HepG2 (cell line): Measurements from ENCODE around the gene ALKBH5. TPM values are rescaled to one million over a fixed set of nuclear protein-coding genes. Genes with fewer than 3 reads are reported as not detected.

Experiments
- ATAC-seq: fragments of 200-7000 bp; cut with Tn5 transposase; 3 replicates; pipeline ENCODE4 v1.9.1; 2020; ENCODE audit warnings: mild to moderate bottlenecking, moderate library complexity
- BruUV-seq: library from RNA; stranded (reverse); fragments of 400-500 nt; replicated peaks from 2 replicates; lab custom pipeline; 2021; lab: Mats Ljungman, UMichigan
- CTCF ChIA-PET: fragments of 300-600 bp; formaldehyde crosslinking; extraction: SDS; loops from one replicate; lab custom pipeline; 2021; ENCODE audit warnings: low total read pairs, inconsistent platforms, low intra/inter-chr PET ratio; lab: Yijun Ruan, JAX
- POLR2A ChIA-PET: fragments of 350-600 bp; sonication (Branson Sonifier 250); formaldehyde crosslinking; loops from one replicate; lab custom pipeline; 2020; ENCODE audit warnings: antibody characterized with exemption, inconsistent platforms; lab: Yijun Ruan, JAX
- DNase-seq: peaks from one replicate; pipeline ENCODE4 v3.0.0-alpha.2; 2015; ENCODE audit warnings: low spot score
- FAIRE-seq: peaks from 3 replicates; lab custom pipeline; 2011; peaks lifted over from hg19 to GRCh38; lab: Jason Lieb, UNC
- H2AFZ ChIP-seq: one replicate; pipeline ENCODE4 v1.6.1; 2011; ENCODE audit warnings: low read length, inconsistent platforms
- H3K27ac ChIP-seq: fragments of 300-600 bp; 3 replicates; pipeline ENCODE4 v1.8.0; 2011; ENCODE audit warnings: mixed run types, mild to moderate bottlenecking, mixed read lengths, low read length, inconsistent platforms; ENCODE audit not compliant: insufficient read depth; ENCODE audit errors: extremely low read length
- H3K27me3 ChIP-seq, 2 experiments: fragments of 200-600 bp in 1 of 2; 2 replicates in 1 of 2; 3 replicates in 1 of 2; pipeline versions ENCODE4 v1.6.0 to v1.8.0; 2011; ENCODE audit warnings: low read length in 2 of 2, mild to moderate bottlenecking in 2 of 2, moderate library complexity in 2 of 2, inconsistent platforms in 1 of 2; ENCODE audit not compliant: insufficient read depth in 2 of 2, control insufficient read depth in 1 of 2
- H3K36me3 ChIP-seq, 2 experiments: fragments of 200-600 bp in 1 of 2; replicated peaks in 1 of 2; 2 replicates in 1 of 2; 3 replicates in 1 of 2; pipeline versions ENCODE4 v1.5.1 to v1.8.0; 2011; ENCODE audit warnings: low read length in 2 of 2, inconsistent platforms in 1 of 2; ENCODE audit not compliant: insufficient read depth in 2 of 2, control insufficient read depth in 1 of 2
- H3K4me1 ChIP-seq: 2 replicates; pipeline ENCODE4 v1.5.1; 2012; ENCODE audit warnings: low read length, inconsistent platforms; ENCODE audit not compliant: insufficient read depth
- H3K4me2 ChIP-seq: 2 replicates; pipeline ENCODE4 v1.6.0; 2011; ENCODE audit warnings: low read depth, low read length, inconsistent platforms
- H3K4me3 ChIP-seq, 3 experiments: fragments of 200-600 bp in 1 of 3; sonication (generic), shearing (Covaris generic) in 1 of 3; replicated peaks in 1 of 3; 2 replicates each; pipeline ENCODE4 v1.5.1; 2011 to 2016; ENCODE audit warnings: low read length in 3 of 3, inconsistent platforms in 2 of 3, low read depth in 2 of 3, mild to moderate bottlenecking in 2 of 3, control low read depth in 1 of 3, mixed read lengths in 1 of 3; ENCODE audit not compliant: insufficient read depth in 1 of 3
- H3K79me2 ChIP-seq: one replicate; pipeline ENCODE4 v1.6.1; 2011; ENCODE audit warnings: low read length, inconsistent platforms; ENCODE audit not compliant: insufficient read depth
- H3K9ac ChIP-seq: 2 replicates; pipeline ENCODE4 v1.6.0; 2011; ENCODE audit warnings: mild to moderate bottlenecking, low read depth, low read length, inconsistent platforms; ENCODE audit not compliant: insufficient read depth
- H3K9me3 ChIP-seq: 2 replicates; pipeline ENCODE4 v1.5.1; 2012; ENCODE audit warnings: mild to moderate bottlenecking, low read length
- H4K20me1 ChIP-seq: 2 replicates; pipeline ENCODE4 v1.6.0; 2011; ENCODE audit warnings: inconsistent platforms, mild to moderate bottlenecking, low read length, moderate library complexity; ENCODE audit not compliant: insufficient read depth
- AGO2 ChIP-seq: fragments of 200-400 bp; formaldehyde crosslinking; optimal IDR thresholded peaks from 2 replicates; pipeline ENCODE3; 2017; ENCODE audit warnings: mild to moderate bottlenecking, low read depth, low read length, moderate library complexity
- HDAC6 ChIP-seq: fragments of 200-600 bp; sonication (generic); IDR thresholded peaks from 2 replicates; pipeline ENCODE4 v1.7.0; 2017; ENCODE audit warnings: mild to moderate bottlenecking, antibody characterized with exemption, low read length, low read depth
- POLR2AphosphoS2 ChIP-seq: IDR thresholded peaks from 2 replicates; pipeline ENCODE4 v1.6.1; 2011; ENCODE audit warnings: low read depth, low read length, improper control_type of control experiment
- YEATS4 ChIP-seq: sonication (generic); formaldehyde crosslinking; IDR thresholded peaks from 2 replicates; pipeline ENCODE4 v1.4.0; 2020; ENCODE audit warnings: missing genetic modification reagents, borderline replicate concordance
- ZNF557 ChIP-seq: sonication (generic); formaldehyde crosslinking; IDR thresholded peaks from 2 replicates; pipeline ENCODE4 v1.4.0; 2020; ENCODE audit warnings: missing genetic modification reagents
- ZNF563 ChIP-seq: sonication (generic); formaldehyde crosslinking; IDR thresholded peaks from 2 replicates; pipeline ENCODE4 v1.8.0; 2022; ENCODE audit warnings: mild to moderate bottlenecking, moderate library complexity, missing genetic modification reagents
- ZNF766 ChIP-seq: sonication (generic); formaldehyde crosslinking; IDR thresholded peaks from 2 replicates; pipeline ENCODE4 v1.5.0; 2020; ENCODE audit warnings: missing genetic modification reagents, borderline replicate concordance
- WGBS: methylation state at CpG from one replicate; pipeline ENCODE4 v1.1.6; 2017; ENCODE audit warnings: low lambda C conversion rate; 5-methylcytosine and 5-hydroxymethylcytosine counted together
- in situ Hi-C: cut with HindIII; loops from 2 replicates; pipeline ENCODE4 v1.10.0; 2017; ENCODE audit warnings: low pct_unique_long_range_greater_than_20kb; ENCODE audit not compliant: extremely low pct_ligation_motif_present
- intact Hi-C: fragments of 100-400 bp; cut with micrococcal nuclease; formaldehyde crosslinking; loops from one replicate; pipeline ENCODE4 v1.10.0; 2022; ENCODE audit not compliant: unreplicated experiment
- polyA plus RNA-seq, 8 experiments: library from polyadenylated mRNA; depleted of rRNA in 3 of 8; stranded (reverse) in 7 of 8; unstranded in 1 of 8; fragments of >200 nt; fragmentation: Illumina TruSeq in 4 of 8; extraction: Trizol in 4 of 8; gene quantifications; 2 replicates each; pipeline versions ENCODE4 v1.2.1 to v1.2.3, GENCODE V29; 2011 to 2016; ENCODE audit warnings: low read depth in 4 of 8, missing spikeins in 1 of 8, mixed read lengths in 1 of 8; ENCODE audit not compliant: insufficient read depth in 1 of 8
- total RNA-seq, 5 experiments: library from RNA; depleted of rRNA; stranded (reverse); fragments of >200 nt; fragmentation: Illumina TruSeq; extraction: Trizol; gene quantifications; 2 replicates each; pipeline ENCODE4 v1.2.3, GENCODE V29; 2016; ENCODE audit warnings: low read depth in 1 of 5
- TF ChIP-seq, protein P1 (sequence below): sonication (generic); formaldehyde crosslinking; IDR thresholded peaks from 2 replicates; pipeline ENCODE4 v1.4.0; 2020; ENCODE audit warnings: missing genetic modification reagents
- TF ChIP-seq, protein P2 (sequence below): sonication (generic); formaldehyde crosslinking; IDR thresholded peaks from 2 replicates; pipeline ENCODE4 v1.4.0; 2020; ENCODE audit warnings: missing genetic modification reagents
- TF ChIP-seq, protein P3 (sequence below): sonication (generic); formaldehyde crosslinking; conservative IDR thresholded peaks from 2 replicates; pipeline ENCODE4 v1.4.0; 2020; ENCODE audit warnings: missing genetic modification reagents

The ALKBH5 gene
- total and polyA plus RNA-seq, 2 of the 13 experiments (the other 11 are each of a cell fraction or from before 2014, with no cell fraction given): 68.9 to 76.9 TPM

DNA sequence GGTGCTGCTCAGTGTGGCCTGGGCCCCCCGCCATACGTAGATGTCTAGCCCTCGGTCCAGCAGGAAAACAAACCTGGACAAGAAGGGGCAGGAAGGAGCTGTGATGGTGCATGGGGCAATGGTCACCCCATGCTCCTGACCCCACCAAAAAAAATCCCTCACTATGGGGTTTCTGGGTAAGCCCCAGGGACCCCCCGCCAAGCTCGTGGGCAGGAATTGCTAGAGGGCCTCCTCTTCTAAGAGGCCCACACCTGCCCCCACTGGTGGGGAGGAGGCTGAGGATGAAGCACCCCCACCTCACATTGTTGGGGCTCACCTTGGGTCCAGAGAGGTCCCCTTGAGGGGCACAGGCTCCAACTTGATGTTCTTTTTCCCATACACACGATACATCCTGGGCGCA lies 65.2 kb downstream of the ALKBH5 start:
- WGBS: 100% methylated on average over 3 of the region's 7 CpGs
- no peak overlapping the region for H2AFZ ChIP-seq
- CTCF ChIA-PET: interaction anchor here (1.1 kb wide), 1 partner anchor 129 kb away, joined by 3 read pairs; the partner anchor contains the start of gene EVPLL
- no peaks in the 10 kb centered on the region for H4K20me1 ChIP-seq
- no peaks in the 10 kb centered on the region for H3K79me2 ChIP-seq
- BruUV-seq: no TSS peak
- FAIRE-seq: no peak
- in situ Hi-C loops (no loop called here), intact Hi-C loops (no loop called here)
- H3K4me2 ChIP-seq: no peak overlapping the region
- H3K9me3 ChIP-seq: no peaks in the 10 kb centered on the region
- no peak for ATAC-seq
- no peak overlapping the region for H3K9ac ChIP-seq
- no peak overlapping the region for H3K27ac ChIP-seq
- H3K27me3 ChIP-seq: no peaks in the 10 kb centered on the region
- no peaks in the 10 kb centered on the region for H3K4me1 ChIP-seq
- no peak for DNase-seq
- no peak overlapping the region for H3K4me3 ChIP-seq
- H3K36me3 ChIP-seq: peaks cover 42 to 76% of the 10 kb centered on the region in 2 experiments
- POLR2A ChIA-PET: interaction anchor here (1.8 kb wide), 1 partner anchor 10 kb away, joined by 5 read pairs; no protein-coding TSS in a partner anchor
- TF ChIP-seq HDAC6 (no peak), AGO2 (peak; percentile 58)
- TF ChIP-seq, all 625 proteins: peak for 1

DNA sequence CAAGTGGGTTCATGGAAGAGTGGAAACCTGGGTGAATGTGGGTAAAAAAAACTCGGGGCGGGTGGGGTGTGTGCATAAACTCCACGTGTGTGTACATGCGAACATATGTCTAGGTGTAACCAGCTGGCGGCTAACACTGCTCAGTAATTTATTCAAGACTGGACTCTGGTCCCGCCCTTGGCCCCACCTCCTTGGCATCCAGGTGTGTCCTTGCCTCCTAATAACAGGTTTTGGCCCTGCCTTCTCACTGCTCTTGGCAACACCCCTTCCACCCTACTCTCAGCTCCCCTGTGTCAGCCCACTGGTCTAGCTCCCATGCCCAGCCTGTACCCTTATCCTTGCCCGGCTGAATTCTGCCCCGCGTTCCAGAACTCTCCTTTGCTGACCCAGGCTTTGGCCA lies 66.6 kb downstream of the ALKBH5 start:
- TF ChIP-seq, protein P1, sequence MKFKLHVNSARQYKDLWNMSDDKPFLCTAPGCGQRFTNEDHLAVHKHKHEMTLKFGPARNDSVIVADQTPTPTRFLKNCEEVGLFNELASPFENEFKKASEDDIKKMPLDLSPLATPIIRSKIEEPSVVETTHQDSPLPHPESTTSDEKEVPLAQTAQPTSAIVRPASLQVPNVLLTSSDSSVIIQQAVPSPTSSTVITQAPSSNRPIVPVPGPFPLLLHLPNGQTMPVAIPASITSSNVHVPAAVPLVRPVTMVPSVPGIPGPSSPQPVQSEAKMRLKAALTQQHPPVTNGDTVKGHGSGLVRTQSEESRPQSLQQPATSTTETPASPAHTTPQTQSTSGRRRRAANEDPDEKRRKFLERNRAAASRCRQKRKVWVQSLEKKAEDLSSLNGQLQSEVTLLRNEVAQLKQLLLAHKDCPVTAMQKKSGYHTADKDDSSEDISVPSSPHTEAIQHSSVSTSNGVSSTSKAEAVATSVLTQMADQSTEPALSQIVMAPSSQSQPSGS (CRISPR knock-in tag): no peak
- TF ChIP-seq, protein P2, sequence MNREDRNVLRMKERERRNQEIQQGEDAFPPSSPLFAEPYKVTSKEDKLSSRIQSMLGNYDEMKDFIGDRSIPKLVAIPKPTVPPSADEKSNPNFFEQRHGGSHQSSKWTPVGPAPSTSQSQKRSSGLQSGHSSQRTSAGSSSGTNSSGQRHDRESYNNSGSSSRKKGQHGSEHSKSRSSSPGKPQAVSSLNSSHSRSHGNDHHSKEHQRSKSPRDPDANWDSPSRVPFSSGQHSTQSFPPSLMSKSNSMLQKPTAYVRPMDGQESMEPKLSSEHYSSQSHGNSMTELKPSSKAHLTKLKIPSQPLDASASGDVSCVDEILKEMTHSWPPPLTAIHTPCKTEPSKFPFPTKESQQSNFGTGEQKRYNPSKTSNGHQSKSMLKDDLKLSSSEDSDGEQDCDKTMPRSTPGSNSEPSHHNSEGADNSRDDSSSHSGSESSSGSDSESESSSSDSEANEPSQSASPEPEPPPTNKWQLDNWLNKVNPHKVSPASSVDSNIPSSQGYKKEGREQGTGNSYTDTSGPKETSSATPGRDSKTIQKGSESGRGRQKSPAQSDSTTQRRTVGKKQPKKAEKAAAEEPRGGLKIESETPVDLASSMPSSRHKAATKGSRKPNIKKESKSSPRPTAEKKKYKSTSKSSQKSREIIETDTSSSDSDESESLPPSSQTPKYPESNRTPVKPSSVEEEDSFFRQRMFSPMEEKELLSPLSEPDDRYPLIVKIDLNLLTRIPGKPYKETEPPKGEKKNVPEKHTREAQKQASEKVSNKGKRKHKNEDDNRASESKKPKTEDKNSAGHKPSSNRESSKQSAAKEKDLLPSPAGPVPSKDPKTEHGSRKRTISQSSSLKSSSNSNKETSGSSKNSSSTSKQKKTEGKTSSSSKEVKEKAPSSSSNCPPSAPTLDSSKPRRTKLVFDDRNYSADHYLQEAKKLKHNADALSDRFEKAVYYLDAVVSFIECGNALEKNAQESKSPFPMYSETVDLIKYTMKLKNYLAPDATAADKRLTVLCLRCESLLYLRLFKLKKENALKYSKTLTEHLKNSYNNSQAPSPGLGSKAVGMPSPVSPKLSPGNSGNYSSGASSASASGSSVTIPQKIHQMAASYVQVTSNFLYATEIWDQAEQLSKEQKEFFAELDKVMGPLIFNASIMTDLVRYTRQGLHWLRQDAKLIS (CRISPR knock-in tag): no peak
- TF ChIP-seq ZNF766 (CRISPR knock-in tag): no peak
- TF ChIP-seq ZNF557 (CRISPR knock-in tag): no peak
- TF ChIP-seq, protein P3, sequence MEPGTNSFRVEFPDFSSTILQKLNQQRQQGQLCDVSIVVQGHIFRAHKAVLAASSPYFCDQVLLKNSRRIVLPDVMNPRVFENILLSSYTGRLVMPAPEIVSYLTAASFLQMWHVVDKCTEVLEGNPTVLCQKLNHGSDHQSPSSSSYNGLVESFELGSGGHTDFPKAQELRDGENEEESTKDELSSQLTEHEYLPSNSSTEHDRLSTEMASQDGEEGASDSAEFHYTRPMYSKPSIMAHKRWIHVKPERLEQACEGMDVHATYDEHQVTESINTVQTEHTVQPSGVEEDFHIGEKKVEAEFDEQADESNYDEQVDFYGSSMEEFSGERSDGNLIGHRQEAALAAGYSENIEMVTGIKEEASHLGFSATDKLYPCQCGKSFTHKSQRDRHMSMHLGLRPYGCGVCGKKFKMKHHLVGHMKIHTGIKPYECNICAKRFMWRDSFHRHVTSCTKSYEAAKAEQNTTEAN (CRISPR knock-in tag): no peak
- TF ChIP-seq ZNF563: no peak
- TF ChIP-seq YEATS4 (CRISPR knock-in tag): no peak
- no peak for TF ChIP-seq POLR2AphosphoS2
- BruUV-seq: no TSS peak
- ATAC-seq: no peak
- no peak overlapping the region for H3K27ac ChIP-seq
- no peak for DNase-seq
- H3K79me2 ChIP-seq: no peaks in the 10 kb centered on the region
- no peak overlapping the region for H3K4me2 ChIP-seq
- no peak for FAIRE-seq
- no peaks in the 10 kb centered on the region for H3K4me1 ChIP-seq
- peaks cover 41 to 85% of the 10 kb centered on the region in 2 experiments for H3K36me3 ChIP-seq
- no peaks in the 10 kb centered on the region for H3K9me3 ChIP-seq
- no peaks in the 10 kb centered on the region for H3K27me3 ChIP-seq
- ChIA-PET CTCF (no interaction called here), POLR2A (no interaction called here)
- no peak overlapping the region for H3K4me3 ChIP-seq
- no peaks in the 10 kb centered on the region for H4K20me1 ChIP-seq
- no peak overlapping the region for H2AFZ ChIP-seq
- intact Hi-C loops (no loop called here), in situ Hi-C loops (no loop called here)
- H3K9ac ChIP-seq: no peak overlapping the region
- 94% methylated on average over 9 of the region's 9 CpGs for WGBS
